Coronary artery (tissue), 2 donors: Measurements from ENCODE around the gene USP7.

Source experiments
- DNase-seq: peaks from one replicate; pipeline ENCODE4 v3.0.0-alpha.2; 2017; ENCODE audit warnings: low spot score
- H3K27ac ChIP-seq, 2 donors: fragments of 200-600 bp; sonication (generic); one replicate each; pipeline ENCODE4 v1.5.1; 2016 to 2019
- H3K4me3 ChIP-seq: fragments of 200-600 bp; sonication (generic); 2 replicates; pipeline ENCODE4 v1.5.1; 2016; ENCODE audit warnings: mild to moderate bottlenecking, moderate library complexity
- TF ChIP-seq, protein P1 (sequence below): fragments of 200-600 bp; sonication (generic); IDR thresholded peaks from one replicate; pipeline ENCODE4 v1.5.1; 2019; ENCODE audit warnings: antibody characterized with exemption

Gene USP7

DNA sequence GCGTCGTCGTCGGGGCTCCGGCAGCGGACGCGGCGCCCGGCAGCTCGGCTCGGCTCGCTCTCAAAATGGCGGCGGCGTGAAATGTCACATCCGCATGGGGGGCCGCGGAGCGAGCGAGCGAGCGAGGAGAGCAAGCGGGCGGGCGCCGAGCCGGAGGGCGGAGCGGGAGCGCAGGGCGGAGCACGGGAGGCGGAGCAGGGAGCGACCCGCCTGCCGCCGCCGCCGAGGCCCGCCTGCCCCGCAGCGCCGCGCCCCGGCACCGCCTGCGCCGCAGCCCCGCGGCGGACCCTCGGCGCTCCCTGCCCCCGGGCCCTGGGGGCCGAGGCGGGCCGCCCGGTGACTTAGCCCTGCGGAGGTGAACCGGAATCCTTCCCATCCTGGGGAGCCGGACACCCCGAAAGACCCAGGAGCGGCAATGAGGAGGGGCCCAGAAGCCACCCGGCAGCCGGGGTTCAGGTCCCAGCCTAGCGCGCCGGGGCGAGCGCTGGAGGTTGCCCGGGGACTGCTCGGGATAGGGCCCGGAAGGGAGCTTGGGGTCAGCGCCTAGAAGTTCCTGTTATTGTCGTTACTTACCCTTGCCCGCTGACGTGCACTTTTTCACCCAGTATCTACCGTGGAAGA lies at the start of gene USP7:
USP7 (minus strand) TSS at position 86 of the 621 bp plus-strand sequence. CDS start 621 bp downstream, outside the sequence.
- peak within 1 kb of the TSS; percentile 78 to 97 for H3K27ac ChIP-seq
- peak; percentile 87 for DNase-seq
- TF ChIP-seq, protein P1, sequence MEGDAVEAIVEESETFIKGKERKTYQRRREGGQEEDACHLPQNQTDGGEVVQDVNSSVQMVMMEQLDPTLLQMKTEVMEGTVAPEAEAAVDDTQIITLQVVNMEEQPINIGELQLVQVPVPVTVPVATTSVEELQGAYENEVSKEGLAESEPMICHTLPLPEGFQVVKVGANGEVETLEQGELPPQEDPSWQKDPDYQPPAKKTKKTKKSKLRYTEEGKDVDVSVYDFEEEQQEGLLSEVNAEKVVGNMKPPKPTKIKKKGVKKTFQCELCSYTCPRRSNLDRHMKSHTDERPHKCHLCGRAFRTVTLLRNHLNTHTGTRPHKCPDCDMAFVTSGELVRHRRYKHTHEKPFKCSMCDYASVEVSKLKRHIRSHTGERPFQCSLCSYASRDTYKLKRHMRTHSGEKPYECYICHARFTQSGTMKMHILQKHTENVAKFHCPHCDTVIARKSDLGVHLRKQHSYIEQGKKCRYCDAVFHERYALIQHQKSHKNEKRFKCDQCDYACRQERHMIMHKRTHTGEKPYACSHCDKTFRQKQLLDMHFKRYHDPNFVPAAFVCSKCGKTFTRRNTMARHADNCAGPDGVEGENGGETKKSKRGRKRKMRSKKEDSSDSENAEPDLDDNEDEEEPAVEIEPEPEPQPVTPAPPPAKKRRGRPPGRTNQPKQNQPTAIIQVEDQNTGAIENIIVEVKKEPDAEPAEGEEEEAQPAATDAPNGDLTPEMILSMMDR: no peak
- H3K4me3 ChIP-seq: peak within 1 kb of the TSS; percentile 81

DNA sequence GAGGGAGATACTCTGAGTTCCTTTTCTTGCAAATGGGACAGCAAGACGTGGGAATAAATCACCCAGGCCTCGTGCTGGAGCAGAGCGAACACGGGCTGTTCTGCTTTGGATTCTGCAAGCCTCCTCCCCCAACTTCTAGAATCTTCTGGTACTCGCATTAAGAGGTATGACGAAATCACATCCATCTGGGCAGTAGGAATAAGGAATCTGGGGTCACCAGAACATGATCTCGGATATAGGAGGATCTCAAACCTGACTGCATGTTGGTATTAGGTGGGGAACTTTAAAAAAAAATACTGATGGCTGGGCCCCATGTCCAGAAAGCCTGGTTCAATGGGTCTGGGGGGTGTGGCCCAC lies 49.8 kb upstream of the USP7 start:
- DNase-seq: no peak
- H3K4me3 ChIP-seq: no peak overlapping the region
- TF ChIP-seq, protein P1: no peak

DNA sequence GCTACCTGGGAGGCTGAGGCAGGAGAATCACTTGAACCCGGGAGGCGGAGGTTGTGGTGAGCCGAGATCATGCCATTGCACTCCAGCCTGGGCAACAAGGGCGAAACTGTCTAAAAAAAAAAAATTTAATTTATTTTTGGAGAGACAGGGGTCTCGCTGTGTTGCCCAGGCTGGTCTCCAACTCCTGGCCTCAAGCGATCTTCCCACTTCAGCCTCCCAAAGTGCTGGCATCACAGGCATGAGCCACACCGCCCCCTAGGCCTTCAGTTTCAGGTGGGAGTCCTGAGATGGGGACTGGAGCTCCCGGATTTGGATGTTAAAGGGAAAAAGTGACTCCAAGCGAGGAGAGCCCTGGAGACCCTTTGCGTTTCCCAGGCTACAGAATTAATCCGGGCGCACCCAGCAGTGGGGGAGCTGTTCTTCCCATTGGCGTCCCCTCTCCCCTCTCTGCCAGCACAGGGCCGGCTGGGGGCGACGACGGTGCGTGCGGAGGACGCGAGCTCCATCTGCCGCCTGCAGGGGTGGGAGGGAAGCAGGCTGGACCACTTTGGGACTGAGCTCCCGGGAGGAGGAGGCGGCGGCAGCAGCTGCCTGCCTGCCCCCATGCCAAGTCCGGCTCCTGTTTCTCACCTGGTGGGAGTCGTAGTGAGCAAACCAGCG lies 49.3 kb upstream of the USP7 start:
- Histone ChIP-seq H3K4me3 (no peak overlapping the region), H3K27ac (no peak overlapping the region)
- no peak for DNase-seq
- TF ChIP-seq, protein P1: no peak

More for the DNA sequence above, 49.8 kb upstream of the USP7 start:
- no peak overlapping the region for H3K27ac ChIP-seq

DNA sequence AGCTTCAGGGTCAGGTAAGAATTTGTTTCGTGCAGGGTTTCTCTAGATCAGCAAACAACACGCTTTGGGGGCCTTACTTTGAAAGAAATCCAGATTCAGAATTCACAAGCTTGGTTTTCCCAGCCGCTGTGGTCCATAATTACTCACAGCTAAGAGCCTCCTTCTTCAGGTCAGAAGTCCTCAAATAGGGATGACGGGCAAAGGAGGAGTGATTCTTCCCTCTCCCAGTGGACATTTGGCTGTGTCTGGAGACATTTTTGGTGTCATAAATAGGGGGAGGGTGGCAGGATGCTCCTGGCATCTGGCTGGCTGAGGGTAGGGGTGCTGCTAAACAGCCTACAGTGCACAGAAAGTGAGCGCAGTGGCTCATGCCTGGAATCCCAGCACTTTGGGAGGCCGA lies 48.6 kb upstream of the USP7 start:
- no peak for DNase-seq
- Histone ChIP-seq H3K27ac (no peak overlapping the region), H3K4me3 (no peak overlapping the region)
- TF ChIP-seq, protein P1: no peak

DNA sequence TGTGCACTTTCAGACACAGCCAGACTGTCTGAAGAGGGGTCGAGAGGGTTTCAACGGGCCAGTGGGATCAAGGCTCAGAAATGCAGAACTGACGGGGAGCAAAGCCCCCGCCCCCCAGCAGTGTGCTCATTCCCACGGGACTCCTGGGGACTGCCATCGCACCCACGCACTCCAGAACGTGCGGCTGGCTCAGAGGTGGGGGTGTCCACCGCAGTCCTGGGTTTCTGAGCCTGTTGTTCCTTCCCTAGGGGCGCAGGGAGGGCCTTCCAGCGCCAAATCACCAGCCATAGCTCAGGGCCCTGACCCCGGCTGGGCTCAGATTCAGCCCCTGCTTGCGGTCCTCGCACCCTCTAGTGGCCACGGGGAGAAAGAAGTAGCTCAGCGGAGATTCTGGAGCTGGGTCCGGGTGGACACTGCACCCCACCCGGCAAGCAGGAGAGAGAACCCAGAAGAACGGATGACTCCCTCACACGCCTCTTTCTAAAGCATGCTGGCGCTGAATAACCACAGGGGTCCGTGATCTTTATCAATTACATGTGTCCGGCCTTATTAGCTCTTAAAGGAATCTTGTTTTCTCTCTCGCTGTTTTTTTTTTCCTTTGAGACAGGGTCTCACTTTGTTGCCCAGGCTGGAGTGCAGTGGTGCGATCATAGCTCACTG lies 45.0 kb upstream of the USP7 start:
- TF ChIP-seq, protein P1: peak; percentile 46
- DNase-seq: peak; percentile 80
- Histone ChIP-seq H3K27ac (no peak overlapping the region), H3K4me3 (peak overlapping the region; percentile 51)

DNA sequence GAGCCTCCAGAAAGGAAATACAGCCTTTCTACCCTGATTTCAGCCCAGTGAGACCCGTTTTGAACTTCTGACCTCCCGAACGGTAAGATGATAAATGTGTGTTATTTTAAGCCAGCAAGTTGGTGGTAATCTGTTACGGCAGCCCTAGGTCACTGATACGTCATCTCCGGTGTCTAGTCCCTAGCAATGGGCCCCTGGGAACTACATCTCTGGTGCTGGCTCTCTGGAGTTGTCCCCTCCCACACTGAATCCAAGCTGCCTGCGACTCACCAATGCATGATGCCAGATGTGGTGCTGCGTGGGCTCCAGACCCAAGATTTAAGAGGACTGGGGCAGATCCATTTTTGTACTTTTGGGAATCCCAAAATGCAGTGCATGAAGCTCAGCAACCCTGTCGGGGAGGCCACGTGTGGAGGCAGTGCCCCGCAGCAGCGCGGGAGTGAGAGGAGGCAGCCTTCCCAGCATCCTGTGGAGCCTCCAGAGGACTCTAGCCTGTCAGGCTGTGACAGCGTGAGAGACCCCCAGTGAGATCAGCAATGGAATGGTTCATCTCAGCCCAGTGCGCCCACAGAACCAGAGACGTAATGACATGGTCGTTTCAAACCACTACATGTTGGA lies 43.6 kb upstream of the USP7 start:
- no peak for DNase-seq
- Histone ChIP-seq H3K4me3 (no peak overlapping the region), H3K27ac (no peak overlapping the region)
- TF ChIP-seq, protein P1: no peak
